HepG2 (cell line): ENCODE measurements around the gene STOM. TPM values are rescaled to one million over a fixed set of nuclear protein-coding genes. Genes with fewer than 3 reads are reported as not detected.
A peak's percentile ranks its signal among the peaks of the same experiment; 100 is the strongest.

ENCODE experiments used
- HNRNPL ChIP-seq: fragments of 200-400 bp; formaldehyde crosslinking; IDR thresholded peaks from 2 replicates; pipeline ENCODE4 v1.6.1; 2017; ENCODE audit warnings: mild to moderate bottlenecking, low read depth, low read length
- HOXA5 ChIP-seq: sonication (generic); formaldehyde crosslinking; IDR thresholded peaks from 2 replicates; pipeline ENCODE4 v1.4.0; 2020; ENCODE audit warnings: missing genetic modification reagents
- MED13 ChIP-seq: sonication (generic); formaldehyde crosslinking; IDR thresholded peaks from 2 replicates; pipeline ENCODE4 v1.5.0; 2020; ENCODE audit warnings: missing genetic modification reagents
- NCOA1 ChIP-seq: sonication (generic); formaldehyde crosslinking; IDR thresholded peaks from 2 replicates; pipeline ENCODE4 v1.9.0; 2021; ENCODE audit warnings: missing genetic modification reagents
- NONO ChIP-seq, 2 experiments: fragments of 450-650 bp in 1 of 2; sonication (generic) in 1 of 2; formaldehyde crosslinking in 1 of 2; IDR thresholded peaks in 1 of 2; conservative IDR thresholded peaks in 1 of 2; 2 replicates each; pipeline versions ENCODE4 v1.6.1 to v1.8.0; 2017 to 2022; ENCODE audit warnings: mild to moderate bottlenecking in 1 of 2, missing genetic modification reagents in 1 of 2, moderate library complexity in 1 of 2
- PAF1 ChIP-seq: IDR thresholded peaks from 2 replicates; pipeline ENCODE4 v1.6.1; 2016; ENCODE audit warnings: missing genetic modification reagents, missing compliant biosample characterization
- PAWR ChIP-seq: sonication (generic); formaldehyde crosslinking; IDR thresholded peaks from 2 replicates; pipeline ENCODE4 v1.4.0; 2020; ENCODE audit warnings: missing genetic modification reagents, mild to moderate bottlenecking, borderline replicate concordance
- SP2 ChIP-seq: sonication (generic); formaldehyde crosslinking; IDR thresholded peaks from 2 replicates; pipeline ENCODE4 v1.5.1; 2020; ENCODE audit warnings: mild to moderate bottlenecking, missing genetic modification reagents
- ZBTB3 ChIP-seq: sonication (generic); formaldehyde crosslinking; IDR thresholded peaks from 2 replicates; pipeline ENCODE4 v1.4.0; 2020; ENCODE audit warnings: low read depth, mild to moderate bottlenecking, moderate library complexity, missing genetic modification reagents, borderline replicate concordance
- ZBTB40 ChIP-seq, 2 experiments: fragments of 450-650 bp in 1 of 2; sonication (generic) in 1 of 2; formaldehyde crosslinking in 1 of 2; IDR thresholded peaks; 2 replicates each; pipeline versions ENCODE4 v1.6.1 to v1.8.0; 2016 to 2022; ENCODE audit warnings: antibody characterized with exemption in 1 of 2, mild to moderate bottlenecking in 1 of 2, missing genetic modification reagents in 1 of 2
- ZBTB7A ChIP-seq: sonication (generic); formaldehyde crosslinking; IDR thresholded peaks from 2 replicates; pipeline ENCODE4 v1.8.0; 2022; ENCODE audit warnings: mild to moderate bottlenecking, missing genetic modification reagents
- ZNF256 ChIP-seq: sonication (generic); formaldehyde crosslinking; conservative IDR thresholded peaks from 2 replicates; pipeline ENCODE4 v1.4.0; 2020; ENCODE audit warnings: missing genetic modification reagents
- ZNF34 ChIP-seq: sonication (generic); formaldehyde crosslinking; IDR thresholded peaks from 2 replicates; pipeline ENCODE4 v1.4.0; 2020; ENCODE audit warnings: mild to moderate bottlenecking, missing genetic modification reagents, borderline replicate concordance
- ZNF512B ChIP-seq: sonication (generic); formaldehyde crosslinking; IDR thresholded peaks from 2 replicates; pipeline ENCODE4 v1.5.1; 2020; ENCODE audit warnings: missing genetic modification reagents, mild to moderate bottlenecking, borderline replicate concordance
- polyA plus RNA-seq, 8 experiments: library from polyadenylated mRNA; depleted of rRNA in 3 of 8; stranded (reverse) in 7 of 8; unstranded in 1 of 8; fragments of >200 nt; fragmentation: Illumina TruSeq in 4 of 8; extraction: Trizol in 4 of 8; gene quantifications; 2 replicates each; pipeline versions ENCODE4 v1.2.1 to v1.2.3, GENCODE V29; 2011 to 2016; ENCODE audit warnings: low read depth in 4 of 8, missing spikeins in 1 of 8, mixed read lengths in 1 of 8; ENCODE audit not compliant: insufficient read depth in 1 of 8
- total RNA-seq, 5 experiments: library from RNA; depleted of rRNA; stranded (reverse); fragments of >200 nt; fragmentation: Illumina TruSeq; extraction: Trizol; gene quantifications; 2 replicates each; pipeline ENCODE4 v1.2.3, GENCODE V29; 2016; ENCODE audit warnings: low read depth in 1 of 5

STOM gene
- total and polyA plus RNA-seq, 2 of the 13 experiments (the other 11 are each of a cell fraction or from before 2014, with no cell fraction given), result 43.6 to 165 TPM

GRCh38 chr9:121298689-121299466 is 71.2 kb downstream of the STOM start (continued):
- TF ChIP-seq ZBTB40 (IDR thresholded peaks at IDR 0.05), result no peak
- peak; percentile 13; the same call in 1 of the 2 replicates for TF ChIP-seq ZBTB40 (CRISPR knock-in tag; IDR thresholded peaks at IDR 0.05)
- no peak for TF ChIP-seq ZNF34 (CRISPR knock-in tag)
- peak; percentile 48; the same call in 1 of the 2 replicates for TF ChIP-seq ZBTB3 (CRISPR knock-in tag)
- no peak for TF ChIP-seq PAF1 (CRISPR knock-in tag)
- peak; percentile 27; the same call in 1 of the 2 replicates for TF ChIP-seq MED13
- no peak for TF ChIP-seq NONO (IDR thresholded peaks at IDR 0.05)
- TF ChIP-seq NONO (CRISPR knock-in tag; conservative IDR thresholded peaks at IDR 0.05), result 0 out of 2 replicates have a peak, but pooled peaks have one; percentile 30
- 0 out of 2 replicates have a peak, but pooled peaks have one; percentile 27 for TF ChIP-seq ZNF256 (CRISPR knock-in tag)
- TF ChIP-seq SP2 (CRISPR knock-in tag), result no peak
- TF ChIP-seq PAWR (CRISPR knock-in tag), result no peak; the same call in 1 of the 2 replicates
- 0 out of 2 replicates have a peak, but pooled peaks have one; percentile 13 for TF ChIP-seq HOXA5 (CRISPR knock-in tag)
- TF ChIP-seq ZBTB7A, result 0 out of 2 replicates have a peak, but pooled peaks have one; percentile 38
- peak; percentile 56; the same call in 1 of the 2 replicates for TF ChIP-seq HNRNPL
- 0 out of 2 replicates have a peak, but pooled peaks have one; percentile 11 for TF ChIP-seq NCOA1
- TF ChIP-seq ZNF512B (CRISPR knock-in tag), result 0 out of 2 replicates have a peak, but pooled peaks have one; percentile 28
